PFSK-1 (cell line): Measurements from ENCODE around the gene ATP5F1E.

Source experiments
- FOXP2 ChIP-seq: optimal IDR thresholded peaks from 2 replicates; pipeline ENCODE3; 2011; ENCODE audit warnings: borderline replicate concordance, control low read depth, inconsistent platforms; ENCODE audit not compliant: insufficient read depth; ENCODE audit errors: extremely low read length, extremely low read depth
- POLR2AphosphoS5 ChIP-seq: IDR thresholded peaks from 2 replicates; pipeline ENCODE4 v1.6.1; 2012; ENCODE audit warnings: low read depth, mild to moderate bottlenecking, control low read depth, low read length, moderate library complexity
- REST ChIP-seq, 2 experiments: IDR thresholded peaks; 2 replicates each; pipeline versions ENCODE4 v1.6.1 to v1.8.0; 2011 to 2012; ENCODE audit warnings: low read depth in 2 of 2, low read length in 2 of 2, control low read depth in 1 of 2, inconsistent platforms in 1 of 2, mild to moderate bottlenecking in 1 of 2, moderate library complexity in 1 of 2; ENCODE audit not compliant: insufficient read depth in 1 of 2
- SIN3A ChIP-seq: IDR thresholded peaks from 2 replicates; pipeline ENCODE4 v1.6.1; 2012; ENCODE audit warnings: mild to moderate bottlenecking, low read length, moderate library complexity, borderline replicate concordance; ENCODE audit not compliant: insufficient read depth
- TAF1 ChIP-seq: IDR thresholded peaks from 2 replicates; pipeline ENCODE4 v1.6.1; 2012; ENCODE audit warnings: low read length, control low read depth, borderline replicate concordance; ENCODE audit not compliant: insufficient read depth

GRCh38 chr20:59025086-59025485 is 7.0 kb downstream of the ATP5F1E start:
- TF ChIP-seq POLR2AphosphoS5 (no peak), TAF1 (no peak), FOXP2 (no peak), SIN3A (no peak), REST (IDR thresholded peaks at IDR 0.05; ENCODE audit: insufficient read depth in 1 of 2, low read depth in 2 of 2, low read length in 2 of 2) (no peak)
